ENCODE data around the gene DNM2. TPM values are rescaled to one million over a fixed set of nuclear protein-coding genes. Genes with fewer than 3 reads are reported as not detected.

Gene DNM2
- total and polyA plus RNA-seq, 2 experiments from 2014 or later = 47.2 to 60.5 TPM

GRCh38 chr19:10858204-10858828 is 140.4 kb downstream of the DNM2 start:
- no peak overlapping the region for H3K4me3 ChIP-seq
- H4K20me1 ChIP-seq (ENCODE audit: insufficient read depth) = no peaks in the 10 kb centered on the region
- H3F3A ChIP-seq (ENCODE audit: insufficient read depth) = peaks cover 7% of the 10 kb centered on the region; the same call in 1 of the 2 replicates
- H3K9ac ChIP-seq = no peak overlapping the region
- H3K9me2 ChIP-seq (ENCODE audit: insufficient read depth) = no peaks in the 10 kb centered on the region
- no peak overlapping the region for H3K4me2 ChIP-seq (ENCODE audit: unreplicated experiment)
- no peak for TF ChIP-seq EZH2 (IDR thresholded peaks at IDR 0.05; ENCODE audit: insufficient read depth, poor library complexity, severe bottlenecking)
- TF ChIP-seq EZH2phosphoT487 (IDR thresholded peaks at IDR 0.05; ENCODE audit: insufficient read depth, low read depth) = no peak
- DNase-seq = peak; percentile 50
- no peak overlapping the region for H2AFZ ChIP-seq
- no peaks in the 10 kb centered on the region for H3K27me3 ChIP-seq (replicated peaks; ENCODE audit: insufficient read depth)
- no peaks in the 10 kb centered on the region for H3K9me3 ChIP-seq (ENCODE audit: low read depth)
- in situ Hi-C loops (cut with MboI) = no loop called here
- no peak overlapping the region for H3K27ac ChIP-seq
- no peaks in the 10 kb centered on the region for H3K79me2 ChIP-seq (ENCODE audit: insufficient read depth)
- no peaks in the 10 kb centered on the region for H3K36me3 ChIP-seq (ENCODE audit: low read depth)
- WGBS, 2 experiments (ENCODE audit: low coverage in 1 of 2, low lambda C conversion rate in 2 of 2, missing lambda C conversion rate in 2 of 2) = 36 to 38% methylated on average over 4 of the region's 4 CpGs
- H3K4me1 ChIP-seq (ENCODE audit: insufficient read depth) = 0 out of 2 replicates have a peak, but pooled peaks cover 1% of the 10 kb centered on the region

DNA sequence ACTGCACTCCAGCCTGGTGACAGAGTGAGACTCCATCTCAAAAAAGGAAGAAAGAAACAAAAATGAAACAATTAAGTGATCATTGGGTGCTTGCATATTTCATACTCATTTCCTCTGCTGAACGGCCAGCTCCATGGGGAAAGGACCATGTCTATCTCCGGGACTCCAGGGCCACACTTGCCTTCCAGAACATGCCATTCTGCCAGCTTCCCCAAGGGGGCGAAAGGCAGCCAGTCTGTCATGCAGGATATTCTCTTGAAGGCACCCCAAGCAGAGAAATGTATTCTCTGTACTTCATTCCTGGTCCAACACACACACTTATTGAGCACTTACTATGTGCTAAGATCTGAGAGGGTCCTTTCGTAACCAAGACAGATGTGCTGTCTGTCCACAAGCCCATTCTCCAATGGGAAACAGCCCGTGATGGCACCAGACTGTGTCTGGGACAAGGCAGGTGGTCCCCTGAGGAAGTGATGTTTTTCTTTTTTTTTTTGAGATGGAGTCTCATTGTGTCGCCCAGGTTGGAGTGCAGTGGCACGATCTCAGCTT is 143.3 kb downstream of the DNM2 start:
- Histone ChIP-seq H4K20me1 (ENCODE audit: insufficient read depth) (no peaks in the 10 kb centered on the region), H3K79me2 (ENCODE audit: insufficient read depth) (no peaks in the 10 kb centered on the region), H3K27me3 (replicated peaks; ENCODE audit: insufficient read depth) (no peaks in the 10 kb centered on the region), H3K9ac (no peak overlapping the region), H2AFZ (no peak overlapping the region), H3K36me3 (ENCODE audit: low read depth) (no peaks in the 10 kb centered on the region), H3K4me1 (ENCODE audit: insufficient read depth) (0 out of 2 replicates have a peak, but pooled peaks cover 11% of the 10 kb centered on the region), H3K4me3 (no peak overlapping the region), H3K9me2 (ENCODE audit: insufficient read depth) (no peaks in the 10 kb centered on the region), H3F3A (ENCODE audit: insufficient read depth) (peaks cover 15% of the 10 kb centered on the region), H3K27ac (no peak overlapping the region), H3K9me3 (ENCODE audit: low read depth) (no peaks in the 10 kb centered on the region), H3K4me2 (ENCODE audit: unreplicated experiment) (no peak overlapping the region)
- in situ Hi-C loops (cut with MboI) = no loop called here
- TF ChIP-seq EZH2phosphoT487 (IDR thresholded peaks at IDR 0.05; ENCODE audit: insufficient read depth, low read depth) = no peak
- no peak for TF ChIP-seq EZH2 (IDR thresholded peaks at IDR 0.05; ENCODE audit: insufficient read depth, poor library complexity, severe bottlenecking)
- peak; percentile 60 for DNase-seq
- WGBS, 2 experiments (ENCODE audit: low coverage in 1 of 2, low lambda C conversion rate in 2 of 2, missing lambda C conversion rate in 2 of 2) = 57 to 64% methylated on average over 7 of the region's 7 CpGs

- Histone ChIP-seq H4K20me1 (ENCODE audit: insufficient read depth) (no peaks in the 10 kb centered on the region), H3K36me3 (ENCODE audit: low read depth) (no peaks in the 10 kb centered on the region), H3K9ac (no peak overlapping the region), H3K9me3 (ENCODE audit: low read depth) (no peaks in the 10 kb centered on the region), H3K4me1 (ENCODE audit: insufficient read depth) (0 out of 2 replicates have a peak, but pooled peaks cover 11% of the 10 kb centered on the region), H3K4me2 (ENCODE audit: unreplicated experiment) (no peak overlapping the region), H3F3A (ENCODE audit: insufficient read depth) (peaks cover 15% of the 10 kb centered on the region), H3K9me2 (ENCODE audit: insufficient read depth) (no peaks in the 10 kb centered on the region), H3K4me3 (no peak overlapping the region), H2AFZ (no peak overlapping the region), H3K27ac (no peak overlapping the region), H3K27me3 (replicated peaks; ENCODE audit: insufficient read depth) (no peaks in the 10 kb centered on the region), H3K79me2 (ENCODE audit: insufficient read depth) (no peaks in the 10 kb centered on the region)
- no peak for TF ChIP-seq EZH2 (IDR thresholded peaks at IDR 0.05; ENCODE audit: insufficient read depth, poor library complexity, severe bottlenecking)
- no peak for TF ChIP-seq EZH2phosphoT487 (IDR thresholded peaks at IDR 0.05; ENCODE audit: insufficient read depth, low read depth)
- in situ Hi-C loops (cut with MboI) = no loop called here
- WGBS, 2 experiments (ENCODE audit: low coverage in 1 of 2, low lambda C conversion rate in 2 of 2, missing lambda C conversion rate in 2 of 2) = 82 to 84% methylated on average over 6 of the region's 6 CpGs
- no peak for DNase-seq
These were observed 144.8 kb downstream of the DNM2 start for GRCh38 chr19:10862561-10863106.

- Histone ChIP-seq H3K9me3 (ENCODE audit: low read depth) (no peaks in the 10 kb centered on the region), H3K4me2 (ENCODE audit: unreplicated experiment) (no peak overlapping the region), H3K27ac (peak overlapping the region; percentile 21), H3K27me3 (replicated peaks; ENCODE audit: insufficient read depth) (no peaks in the 10 kb centered on the region), H3K9ac (no peak overlapping the region), H3K36me3 (ENCODE audit: low read depth) (no peaks in the 10 kb centered on the region), H3K9me2 (ENCODE audit: insufficient read depth) (no peaks in the 10 kb centered on the region), H3F3A (ENCODE audit: insufficient read depth) (peaks cover 15% of the 10 kb centered on the region), H3K4me3 (no peak overlapping the region), H4K20me1 (ENCODE audit: insufficient read depth) (no peaks in the 10 kb centered on the region), H2AFZ (peak overlapping the region; percentile 93; the same call in 1 of the 2 replicates), H3K4me1 (ENCODE audit: insufficient read depth) (0 out of 2 replicates have a peak, but pooled peaks cover 11% of the 10 kb centered on the region), H3K79me2 (ENCODE audit: insufficient read depth) (no peaks in the 10 kb centered on the region)
- TF ChIP-seq EZH2phosphoT487 (IDR thresholded peaks at IDR 0.05; ENCODE audit: insufficient read depth, low read depth) = no peak
- TF ChIP-seq EZH2 (IDR thresholded peaks at IDR 0.05; ENCODE audit: insufficient read depth, poor library complexity, severe bottlenecking) = no peak
- DNase-seq = peak; percentile 75
- 58 to 68% methylated on average over 18 of the region's 18 CpGs for WGBS, 2 experiments (ENCODE audit: low coverage in 1 of 2, low lambda C conversion rate in 2 of 2, missing lambda C conversion rate in 2 of 2)
- in situ Hi-C loops (cut with MboI) = no loop called here
These were observed 145.3 kb downstream of the DNM2 start for GRCh38 chr19:10863107-10863717.
